NCI-H128 (cell line): ENCODE data around the gene MOV10L1.

ENCODE experiments used
- DNase-seq: peaks from one replicate; lab custom pipeline; 2025; ENCODE audit not compliant: unreplicated experiment; lab: John Stamatoyannopoulos, UW

MOV10L1 gene

DNA sequence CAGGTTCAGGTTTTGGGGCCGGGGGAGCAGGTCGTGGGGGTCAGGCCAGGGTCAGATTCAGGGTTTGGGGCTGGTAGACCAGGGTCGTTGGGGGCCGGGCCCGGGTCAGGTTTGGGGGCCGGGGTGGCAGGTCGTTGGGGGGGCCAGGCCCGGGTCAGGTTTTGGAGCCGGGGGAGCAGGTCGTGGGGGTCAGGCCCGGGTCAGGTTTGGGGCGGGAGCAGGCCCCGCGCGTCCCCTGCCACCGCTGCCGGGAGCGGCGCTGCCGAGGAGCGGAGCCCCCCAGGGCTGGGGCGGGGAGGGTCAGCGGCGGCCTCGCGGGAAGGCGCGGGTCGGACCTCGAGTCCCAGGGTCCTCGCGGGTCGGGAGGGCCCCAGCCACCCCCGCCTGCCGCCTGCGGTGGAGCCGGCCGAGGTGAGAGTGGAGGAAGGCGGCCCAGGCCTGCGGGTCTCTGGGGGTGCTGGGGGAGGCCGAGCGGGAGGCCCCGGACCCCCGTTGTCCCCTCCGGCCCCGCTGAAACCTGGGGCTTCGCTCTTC lies 96.4 kb downstream of the MOV10L1 start:
- DNase-seq: no peak

DNA sequence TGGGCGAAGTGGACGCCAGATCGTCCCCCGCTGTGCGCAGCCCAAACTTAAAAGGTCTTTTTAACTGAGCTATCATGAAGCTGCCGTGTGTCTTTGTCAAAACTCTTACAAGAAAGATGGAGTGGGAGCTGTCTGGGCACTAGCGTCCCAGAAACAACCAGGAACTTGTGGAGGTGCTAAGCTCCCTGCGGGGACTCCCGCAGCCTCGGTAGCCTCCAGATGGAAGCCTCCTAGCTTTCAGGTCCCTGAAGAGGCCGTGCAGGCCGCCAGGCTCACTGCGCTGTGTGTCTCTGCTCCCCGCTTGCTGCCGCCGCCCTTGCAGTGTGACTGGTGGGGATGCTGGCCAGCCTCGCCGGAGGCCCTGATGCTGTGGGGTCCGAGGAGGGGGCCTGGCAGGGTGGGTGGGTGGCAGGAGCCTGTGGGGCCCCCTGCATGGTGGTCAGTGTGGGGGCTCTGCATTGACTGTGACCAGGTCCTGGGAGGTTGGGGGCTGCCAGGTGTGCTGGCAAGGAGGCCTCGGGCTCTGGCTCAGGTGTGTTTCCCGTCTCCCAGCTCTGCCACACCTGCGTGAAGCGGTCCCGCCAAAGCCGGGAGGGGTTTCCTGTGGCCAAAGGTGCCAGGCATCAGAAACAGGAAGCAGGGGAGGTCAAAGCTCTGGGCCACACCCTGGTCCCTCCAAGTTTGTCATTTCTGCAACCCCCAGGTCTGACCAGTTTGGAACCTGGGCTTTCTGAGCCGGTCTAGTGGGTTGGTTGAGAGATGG lies 97.1 kb downstream of the MOV10L1 start:
- no peak for DNase-seq

DNA sequence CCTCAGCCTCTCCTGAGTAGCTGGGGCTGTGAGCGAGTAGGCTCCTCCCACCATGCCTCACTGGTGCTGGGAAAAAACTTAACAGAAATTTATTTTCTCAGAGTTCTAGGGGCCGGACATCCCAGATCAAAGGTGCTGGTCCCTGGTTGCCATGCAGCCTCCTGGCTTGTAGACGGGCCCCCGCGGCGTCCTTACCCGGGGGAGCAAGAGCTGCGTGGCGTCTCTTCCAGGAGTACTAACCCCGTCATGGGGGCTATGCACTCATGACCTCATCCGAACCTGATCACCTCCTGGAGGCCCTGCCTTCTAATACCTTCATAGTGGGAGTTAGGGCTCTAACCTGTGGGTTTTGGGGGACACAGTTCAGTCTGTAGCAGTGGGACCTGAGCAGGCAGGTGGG lies 98.5 kb downstream of the MOV10L1 start:
- DNase-seq: no peak

DNA sequence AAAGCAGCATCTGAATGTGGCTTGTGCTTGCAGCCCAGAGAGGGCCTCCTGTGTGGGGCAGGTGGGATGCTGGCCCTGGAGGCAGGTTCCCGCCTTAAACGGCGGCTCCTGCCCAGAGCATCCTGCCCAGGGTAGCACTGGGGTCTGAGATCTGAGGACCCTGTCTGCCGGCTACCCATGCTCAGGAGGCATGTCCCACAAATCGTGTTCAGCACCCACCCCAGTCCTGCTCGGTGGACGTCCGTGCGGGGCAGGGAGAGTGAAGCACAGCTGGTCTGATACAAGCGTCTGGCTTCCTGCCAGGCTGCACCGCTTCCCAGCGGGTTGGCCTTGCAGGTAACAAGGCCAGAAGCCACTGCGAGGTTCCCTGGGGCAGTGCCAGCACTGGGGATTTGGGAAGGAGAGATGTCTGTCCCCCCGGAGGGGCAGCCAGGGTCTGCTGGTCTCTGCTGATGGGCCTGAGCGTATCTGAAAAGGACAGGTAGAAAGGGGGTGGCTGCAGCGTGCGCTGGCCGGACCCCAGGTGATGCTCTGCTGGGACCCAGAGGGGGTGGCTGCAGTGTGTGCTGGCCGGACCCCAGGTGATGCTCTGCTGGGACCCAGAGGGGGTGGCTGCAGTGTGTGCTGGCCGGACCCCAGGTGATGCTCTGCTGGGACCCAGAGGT lies 99.5 kb downstream of the MOV10L1 start:
- no peak for DNase-seq

DNA sequence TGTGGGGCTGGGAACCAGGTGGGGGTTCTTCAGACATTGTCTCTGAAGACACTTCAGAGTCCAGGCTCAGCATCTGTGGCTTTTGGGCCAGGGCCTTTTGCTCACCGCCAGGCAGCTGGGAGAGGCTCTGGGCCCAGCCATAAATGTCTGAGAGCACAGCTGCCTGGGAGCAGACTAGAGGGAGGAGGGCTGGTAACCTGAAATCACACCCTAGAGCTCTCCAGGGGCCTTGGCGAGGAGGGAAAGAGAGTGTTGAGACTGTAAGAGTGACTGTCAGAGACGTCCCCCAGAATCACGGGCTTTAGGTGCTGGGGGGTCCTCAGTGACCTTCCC lies 100.0 kb downstream of the MOV10L1 start:
- no peak for DNase-seq

DNA sequence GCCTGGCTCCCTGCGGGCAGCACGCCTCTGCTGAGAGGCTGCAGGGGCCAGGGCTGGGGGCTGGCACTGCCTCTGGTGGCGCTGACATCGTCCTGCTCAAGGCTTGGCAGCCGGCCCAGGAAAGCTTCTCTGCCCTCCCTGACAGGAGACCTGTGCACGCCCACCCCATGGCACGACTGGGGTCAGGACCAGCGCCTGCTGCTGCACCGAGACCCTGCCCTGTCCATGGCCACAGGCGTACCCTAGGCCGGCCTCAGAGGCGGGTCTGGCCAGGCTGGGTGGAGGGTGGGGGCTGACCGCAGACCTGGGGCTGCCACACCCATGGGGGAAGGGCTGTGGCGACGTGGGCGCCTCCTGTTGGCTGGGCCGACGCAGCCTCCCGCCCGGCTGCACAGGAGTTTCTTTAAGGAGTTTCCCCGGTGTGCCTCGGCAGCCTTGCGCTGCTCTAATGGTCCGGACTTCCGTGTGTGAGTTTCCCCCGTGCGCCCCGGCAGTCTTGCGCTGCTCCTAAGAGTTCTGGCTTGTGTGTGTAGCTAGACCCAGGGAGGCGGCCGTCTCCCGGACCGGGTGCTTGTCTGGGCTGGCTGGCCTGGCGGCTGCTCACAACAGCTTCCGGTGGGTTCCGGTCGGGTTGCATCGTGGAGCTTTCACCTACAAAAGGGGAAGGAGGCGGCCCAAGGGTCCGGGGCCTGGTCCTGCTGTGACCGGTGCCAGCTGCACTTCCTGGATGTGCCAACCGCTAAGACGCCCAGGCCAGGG lies 100.6 kb downstream of the MOV10L1 start:
- DNase-seq: no peak

DNA sequence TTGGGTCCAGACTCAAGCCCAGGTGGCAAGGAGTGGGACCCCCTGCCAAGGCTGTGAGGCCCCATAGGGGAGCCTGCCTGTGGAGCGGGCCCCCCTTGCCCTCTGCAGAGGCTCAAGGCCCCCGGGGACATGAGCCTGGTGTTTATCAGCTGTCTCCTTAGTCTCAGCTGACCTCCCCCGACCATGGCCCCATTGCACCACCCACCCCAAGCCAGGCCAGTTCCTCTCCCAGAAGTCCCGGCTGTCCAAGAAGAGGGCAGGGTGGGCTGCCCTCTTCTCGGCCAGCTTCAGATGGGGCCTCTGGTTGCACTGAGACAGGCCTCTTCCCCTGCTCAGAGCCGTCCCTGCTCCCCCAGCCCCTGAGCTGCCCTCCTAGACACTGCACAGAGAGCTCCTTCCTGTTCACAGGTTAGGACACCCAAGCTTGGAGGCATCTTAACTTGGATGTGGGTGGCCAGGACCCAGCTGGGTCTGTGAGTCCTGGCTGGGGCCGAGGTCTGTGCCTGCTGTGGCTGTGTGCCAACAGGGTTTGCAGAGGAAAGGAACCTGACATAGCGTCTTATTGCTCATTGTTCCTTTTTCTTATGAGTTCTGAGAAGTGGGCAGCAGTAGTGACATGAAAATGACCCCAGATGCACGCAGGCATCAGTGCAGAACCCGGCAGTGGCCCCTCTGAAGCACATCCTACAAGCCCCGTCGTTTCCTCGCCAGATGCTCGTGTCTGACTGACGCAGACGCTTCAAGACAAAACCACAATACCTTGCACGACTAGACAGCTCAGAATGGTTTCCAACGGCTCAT lies 101.3 kb downstream of the MOV10L1 start:
- DNase-seq: no peak

DNA sequence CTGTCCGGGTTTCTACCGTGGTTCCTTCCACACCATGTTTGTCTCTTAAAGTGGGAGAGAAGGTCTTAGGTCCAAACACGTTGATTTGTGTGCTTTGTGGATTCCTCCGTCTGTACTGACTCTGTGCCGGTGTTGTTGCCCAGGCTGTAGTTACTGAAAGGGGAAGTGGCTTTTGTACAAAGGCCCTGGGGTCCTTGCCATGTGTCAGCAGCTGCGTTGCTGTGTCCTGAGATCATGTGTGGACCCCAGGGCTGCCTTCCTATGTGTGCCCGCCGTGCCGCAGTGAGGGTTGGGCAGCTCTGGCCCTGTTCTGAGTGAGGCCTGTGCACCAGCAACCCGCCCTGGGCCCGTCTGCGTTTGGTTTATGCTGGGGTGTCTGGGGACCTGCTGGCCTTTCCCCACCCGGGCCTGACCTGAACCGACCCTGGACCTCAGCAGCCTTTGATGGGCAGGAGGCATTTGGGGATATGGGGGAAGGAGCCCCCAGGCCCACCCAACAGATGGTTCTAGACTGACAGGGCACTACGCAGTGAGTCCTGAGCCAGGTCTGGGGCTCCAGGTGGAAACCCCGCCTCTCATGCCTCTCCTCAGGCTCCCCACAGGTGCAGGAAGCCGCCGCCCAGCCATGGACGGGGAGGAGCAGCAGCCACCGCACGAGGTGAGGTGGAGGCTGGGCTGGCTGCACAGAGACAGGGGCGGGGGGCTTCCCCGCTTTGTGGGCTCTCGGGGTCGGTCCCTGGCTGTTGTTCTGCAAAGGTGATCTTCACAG lies 102.8 kb downstream of the MOV10L1 start:
- no peak for DNase-seq

DNA sequence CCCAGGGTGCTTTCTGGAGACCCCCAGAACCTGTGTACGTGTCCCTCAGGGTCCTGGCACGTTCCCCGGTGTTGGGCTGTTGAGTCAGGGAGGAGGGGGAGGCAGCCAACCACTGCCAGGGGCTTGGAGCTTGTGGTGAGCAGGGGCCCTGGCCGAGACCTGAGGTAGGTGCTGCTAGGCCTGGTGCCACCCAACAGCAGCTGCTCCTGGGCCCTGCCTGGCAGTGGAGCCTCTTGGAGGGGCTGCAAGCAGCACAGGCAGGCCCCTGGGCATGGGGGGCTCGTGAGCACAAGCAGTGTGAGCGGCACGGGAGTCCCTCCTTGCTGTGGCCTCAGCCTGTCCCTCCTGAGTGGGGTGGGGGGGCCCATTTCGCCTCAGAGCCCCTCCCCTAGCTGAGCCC lies 103.8 kb downstream of the MOV10L1 start:
- DNase-seq: no peak

DNA sequence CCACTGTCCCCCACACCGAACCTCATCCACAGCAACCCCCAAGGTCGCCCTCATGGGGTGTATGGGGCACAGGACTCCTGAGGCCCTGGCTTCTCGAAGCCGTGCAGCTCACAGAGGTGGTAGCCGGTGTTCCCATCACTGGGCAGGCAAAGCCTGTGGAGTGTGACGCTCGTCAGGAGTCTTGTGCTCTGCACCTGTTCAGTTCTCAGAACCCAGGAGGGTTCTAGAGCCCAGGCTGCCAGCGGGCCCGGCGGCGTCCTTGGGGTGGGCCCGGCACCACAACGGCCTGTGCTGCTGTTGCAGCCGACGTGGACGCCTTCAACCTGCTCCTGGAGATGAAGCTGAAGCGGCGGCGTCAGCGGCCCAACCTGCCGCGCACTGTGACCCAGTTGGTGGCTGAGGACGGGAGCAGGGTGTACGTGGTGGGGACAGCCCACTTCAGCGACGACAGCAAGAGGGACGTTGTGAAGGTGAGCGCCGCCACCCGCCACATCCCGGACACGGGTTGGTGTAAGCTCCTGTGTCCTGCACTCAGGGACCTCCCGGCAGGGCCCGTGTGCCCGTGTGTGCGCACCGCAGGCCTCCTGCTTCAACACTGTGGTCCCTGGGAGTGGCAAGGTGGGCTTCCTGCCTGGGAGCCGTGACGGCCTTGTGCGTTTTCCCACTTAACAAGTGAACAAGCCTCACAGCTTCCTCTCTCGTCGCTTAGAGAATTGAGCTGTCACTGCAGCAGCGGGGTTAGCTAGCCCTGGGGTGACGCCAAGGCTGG lies 104.4 kb downstream of the MOV10L1 start:
- no peak for DNase-seq

DNA sequence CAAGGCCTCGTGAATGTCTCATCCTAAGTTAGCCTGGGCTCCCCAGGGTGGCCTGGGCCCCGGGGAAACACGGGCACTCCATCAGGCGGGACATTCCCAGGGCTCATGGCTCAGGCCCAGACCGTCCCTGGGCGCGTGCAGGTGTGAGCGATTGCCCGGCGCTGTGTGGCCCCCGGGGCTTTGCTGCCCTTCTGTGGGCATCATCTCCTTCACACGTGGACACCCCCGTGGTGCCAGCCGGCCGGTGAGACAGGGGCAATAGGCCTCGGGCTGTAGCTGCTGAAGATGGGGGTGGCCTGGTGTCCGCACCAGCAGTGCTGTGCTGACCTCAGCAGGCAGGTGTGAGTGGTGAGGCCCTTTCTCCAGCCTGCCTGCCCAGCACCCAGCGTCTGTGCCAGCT lies 106.5 kb downstream of the MOV10L1 start:
- no peak for DNase-seq

DNA sequence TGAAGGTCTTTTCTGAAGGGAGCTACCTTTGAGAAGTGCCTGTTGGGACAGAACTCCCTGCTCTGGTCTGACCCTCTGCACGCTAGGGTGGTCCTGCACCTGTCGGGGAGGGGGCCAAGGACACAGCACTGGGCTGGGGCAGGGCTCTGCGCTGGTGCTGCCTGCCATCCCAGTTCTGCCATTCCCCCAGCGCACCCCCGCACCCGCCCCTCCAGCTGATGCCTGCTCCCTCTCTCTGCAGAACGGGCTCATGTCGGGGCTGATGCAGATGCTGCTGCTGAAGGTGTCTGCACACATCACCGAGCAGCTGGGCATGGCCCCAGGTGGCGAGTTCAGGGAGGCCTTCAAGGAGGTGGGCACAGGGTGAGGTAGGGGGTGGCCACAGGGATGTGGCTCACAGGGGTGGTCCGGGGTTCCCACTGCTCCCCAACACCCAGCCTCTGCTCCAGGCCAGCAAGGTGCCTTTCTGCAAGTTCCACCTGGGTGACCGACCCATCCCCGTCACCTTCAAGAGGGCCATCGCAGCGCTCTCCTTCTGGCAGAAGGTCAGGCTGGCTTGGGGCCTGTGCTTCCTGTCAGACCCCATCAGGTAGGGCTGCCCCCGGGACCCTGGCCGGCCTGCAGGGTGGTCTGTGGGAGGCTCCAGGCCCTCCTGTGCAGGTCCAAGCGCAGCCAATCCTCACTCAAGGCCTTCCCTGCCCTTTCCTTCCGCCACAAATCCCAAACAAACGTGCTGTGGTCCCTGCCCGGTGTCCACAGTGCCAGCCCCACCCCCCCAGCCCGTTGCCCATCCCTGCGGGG lies 107.4 kb downstream of the MOV10L1 start:
- DNase-seq: no peak

DNA sequence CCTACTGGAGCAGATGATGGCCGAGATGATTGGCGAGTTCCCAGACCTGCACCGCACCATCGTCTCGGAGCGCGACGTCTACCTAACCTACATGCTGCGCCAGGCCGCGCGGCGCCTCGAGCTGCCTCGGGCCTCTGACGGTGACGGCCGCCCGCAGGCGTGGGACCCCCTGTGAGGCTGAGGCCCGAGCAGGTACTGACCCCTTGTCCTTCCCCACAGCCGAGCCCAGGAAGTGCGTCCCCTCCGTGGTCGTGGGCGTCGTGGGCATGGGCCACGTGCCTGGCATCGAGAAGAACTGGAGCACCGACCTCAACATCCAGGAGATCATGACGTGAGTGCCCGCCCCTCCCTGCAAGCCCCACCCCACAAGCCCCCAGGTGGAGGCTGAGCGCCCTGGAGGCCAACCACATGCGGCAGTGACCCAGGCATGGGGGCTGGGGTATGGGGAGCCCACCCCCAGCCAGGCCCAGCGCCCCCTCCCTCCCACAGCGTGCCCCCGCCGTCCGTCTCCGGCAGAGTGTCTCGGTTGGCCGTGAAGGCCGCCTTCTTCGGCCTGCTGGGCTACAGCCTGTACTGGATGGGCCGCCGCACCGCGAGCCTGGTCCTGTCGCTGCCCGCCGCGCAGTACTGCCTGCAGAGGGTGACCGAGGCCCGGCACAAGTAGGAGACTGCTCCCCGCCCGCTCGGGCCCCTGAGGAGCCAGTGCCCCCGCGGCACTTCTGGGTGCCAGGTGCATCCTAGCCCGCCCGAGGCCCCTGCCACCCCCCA lies 108.2 kb downstream of the MOV10L1 start:
- DNase-seq: no peak

DNA sequence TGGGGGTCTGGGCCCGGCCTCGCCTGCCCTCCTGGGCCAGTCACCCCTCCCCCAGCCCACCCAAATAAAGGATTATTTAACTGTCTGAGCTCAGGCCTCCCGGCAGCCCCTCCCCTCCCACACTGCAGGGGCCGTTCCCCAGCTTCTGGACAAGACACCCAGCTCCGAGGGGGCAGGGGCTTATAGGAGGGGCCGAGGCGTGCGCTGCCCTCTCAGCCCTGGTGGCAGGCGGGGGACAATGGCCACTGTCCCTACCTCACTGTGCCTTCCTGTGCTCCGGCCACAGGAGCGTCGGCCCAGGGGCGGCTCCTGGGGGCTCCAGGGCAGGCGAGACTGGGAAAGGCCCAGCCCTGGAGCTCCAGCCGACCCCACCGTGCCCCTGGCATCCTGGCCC lies 108.8 kb downstream of the MOV10L1 start:
- no peak for DNase-seq

DNA sequence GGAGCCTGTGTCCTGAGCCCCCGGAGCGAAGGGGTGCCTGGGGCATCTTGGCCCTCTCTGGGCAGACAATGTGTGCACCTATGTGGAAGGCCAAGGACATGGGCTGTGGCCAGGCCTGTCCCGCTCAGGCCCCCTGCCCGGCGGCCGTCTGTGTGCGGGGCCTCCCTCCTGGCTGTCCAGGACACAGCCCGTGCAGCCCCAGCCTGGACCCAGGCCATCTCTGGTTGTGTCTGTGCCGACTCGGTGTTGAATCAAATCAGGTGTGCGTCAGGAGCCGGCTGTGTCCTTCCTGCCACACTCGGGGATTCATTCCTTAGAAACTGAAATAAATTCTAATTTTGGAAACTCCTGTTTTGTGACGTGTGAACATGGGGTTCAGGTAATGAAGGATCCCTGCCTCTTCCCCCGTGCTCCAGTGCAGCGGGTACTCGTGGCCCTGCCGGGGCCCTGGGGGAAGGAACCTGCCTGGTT lies 109.5 kb downstream of the MOV10L1 start:
- DNase-seq: no peak

DNA sequence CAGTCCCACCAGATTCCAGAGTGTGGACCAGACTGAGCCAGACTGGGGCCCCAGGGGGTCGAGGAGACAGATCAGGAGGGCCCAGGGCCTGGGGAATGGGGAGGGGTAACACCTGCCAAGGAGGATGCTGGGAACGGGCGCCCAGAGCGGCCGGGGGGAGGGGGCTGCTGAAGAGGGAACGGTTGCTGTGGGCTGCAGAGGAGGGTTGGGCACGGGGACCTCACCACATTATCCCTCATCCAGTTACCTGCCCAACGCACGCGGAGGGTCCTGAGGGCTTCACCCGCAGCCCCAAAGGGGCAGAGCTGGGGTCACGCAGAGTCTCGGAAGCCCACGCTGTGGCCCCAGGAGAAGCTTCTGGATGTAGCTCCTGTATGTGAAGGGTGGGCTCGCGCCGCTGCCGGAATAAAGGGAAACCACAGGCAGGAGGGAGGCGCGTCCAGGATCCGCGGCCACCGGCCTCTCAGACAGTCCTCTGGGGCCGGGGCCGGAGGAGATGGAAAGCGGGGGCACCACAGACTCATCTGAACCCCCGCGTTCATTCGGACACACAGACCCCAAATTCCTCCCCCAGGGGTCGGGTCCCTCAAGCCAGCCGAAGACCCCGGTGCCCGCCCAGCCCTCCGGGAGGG lies 110.1 kb downstream of the MOV10L1 start:
- DNase-seq: no peak

DNA sequence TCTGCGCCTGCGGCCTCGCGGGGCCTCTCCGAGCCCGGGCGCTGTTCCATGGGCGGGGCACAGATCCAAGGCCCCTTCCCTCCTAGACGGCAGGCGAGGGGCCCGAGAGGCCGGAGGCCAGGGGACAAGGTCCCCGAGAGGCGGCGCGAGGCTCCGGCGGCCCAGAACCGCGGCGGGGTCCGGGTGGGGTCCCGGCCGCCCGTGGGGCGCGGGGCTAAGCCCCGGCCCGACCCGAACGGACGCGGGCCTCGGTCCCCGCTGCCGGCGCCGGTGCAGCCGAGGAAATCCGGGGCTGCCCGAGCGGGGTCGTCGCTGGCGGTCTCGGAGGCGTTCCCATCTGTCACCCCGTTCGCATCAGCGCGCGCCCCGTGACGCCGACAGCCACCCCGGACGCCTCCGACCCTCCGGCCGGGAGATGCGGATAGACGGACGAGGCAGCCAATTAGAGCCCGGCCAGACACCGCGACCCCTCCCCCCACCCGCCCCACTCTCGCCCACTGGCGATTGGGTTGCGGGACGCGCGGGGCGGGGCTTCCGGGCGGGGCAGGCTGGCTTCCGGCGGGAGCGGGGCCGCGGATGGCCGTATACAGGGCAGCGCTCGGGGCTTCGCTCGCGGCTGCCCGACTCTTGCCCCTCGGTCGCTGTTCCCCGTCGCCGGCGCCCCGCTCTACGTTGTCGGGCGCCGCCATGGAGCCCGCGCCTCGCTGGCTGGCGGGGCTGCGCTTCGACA lies 110.8 kb downstream of the MOV10L1 start, which contains the start of gene SELENOO:
Gene SELENOO, plus strand, starts transcription at position 551 of the 730 bp plus-strand sequence. Its CDS starts 26 bp downstream, at position 577.
- peak; percentile 52 for DNase-seq
